Midbrain (tissue), 1 donor: ENCODE measurements around the gene FFAR1.
"Not testable (repeated sequence)": the region's sequence is repeated elsewhere in the genome, so short reads cannot be mapped to it uniquely, and the experiment has no call there.

Experiments used
- DNase-seq: peaks from one replicate; lab custom pipeline; 2025; lab: John Stamatoyannopoulos, UW

The FFAR1 gene

DNA sequence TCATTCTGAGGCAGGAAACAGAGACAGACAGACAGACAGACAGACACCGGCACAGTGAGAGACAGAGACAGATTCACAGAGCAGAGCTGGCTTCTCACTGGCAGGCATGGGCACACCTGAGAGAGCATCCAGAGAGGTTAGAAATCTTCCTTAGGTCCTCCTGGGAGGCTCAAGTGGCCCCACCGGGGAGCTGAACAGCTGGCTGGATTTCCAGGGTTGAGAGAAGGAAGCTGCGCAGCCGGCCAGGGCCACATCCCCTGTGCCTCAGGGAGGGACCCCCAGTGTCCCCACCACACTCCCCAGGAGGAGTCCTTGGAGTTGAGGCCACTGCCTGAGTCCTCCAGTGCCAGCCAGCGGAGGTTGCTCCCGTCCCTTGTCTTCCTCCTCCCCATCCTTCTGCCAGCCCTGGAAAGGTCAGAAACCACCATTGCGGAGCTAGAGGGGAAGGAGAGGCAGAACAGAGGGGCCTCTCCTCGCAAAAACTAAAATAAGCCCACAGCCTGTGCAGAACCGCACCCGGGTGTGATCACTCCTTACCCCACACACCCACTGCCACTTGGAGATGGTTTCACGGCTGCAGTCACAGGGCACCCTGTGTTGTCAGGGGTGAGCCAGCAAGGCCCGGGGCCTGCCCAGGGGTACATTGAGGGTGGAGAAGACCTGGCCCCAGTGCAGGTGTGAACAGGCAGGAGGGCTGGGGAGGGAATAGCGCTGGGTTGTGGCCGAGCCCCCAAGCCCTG lies 14.7 kb downstream of the FFAR1 start:
- no peak for DNase-seq

DNA sequence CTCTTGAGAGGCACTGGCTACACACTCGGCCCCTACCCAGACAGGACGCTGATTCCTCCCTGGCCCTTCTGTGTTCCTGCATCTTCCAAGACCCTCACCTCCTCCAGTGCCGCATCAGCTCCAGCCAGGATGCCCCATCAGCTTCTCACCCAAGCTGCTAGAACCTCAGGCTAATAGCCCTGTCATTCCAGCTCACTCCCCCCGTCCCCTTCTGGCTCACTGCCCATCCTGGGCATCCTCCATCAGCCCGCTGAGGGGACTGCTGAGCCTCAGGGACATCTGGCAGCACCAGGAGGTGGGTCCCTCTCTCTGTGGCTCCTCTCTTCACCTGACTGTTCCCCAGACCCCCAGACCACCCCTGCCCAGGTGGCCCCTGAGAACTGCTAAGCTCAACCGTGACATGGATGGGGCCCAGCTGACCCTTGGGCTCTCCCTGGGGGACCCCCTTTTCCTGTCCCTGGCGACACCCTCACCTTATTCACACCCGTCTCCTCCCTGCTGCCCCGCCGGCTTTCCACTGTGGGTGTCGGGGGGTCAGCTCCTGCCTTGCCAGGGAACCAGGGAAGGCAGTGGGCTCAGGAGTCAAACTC lies 15.4 kb downstream of the FFAR1 start:
- DNase-seq, result no peak

DNA sequence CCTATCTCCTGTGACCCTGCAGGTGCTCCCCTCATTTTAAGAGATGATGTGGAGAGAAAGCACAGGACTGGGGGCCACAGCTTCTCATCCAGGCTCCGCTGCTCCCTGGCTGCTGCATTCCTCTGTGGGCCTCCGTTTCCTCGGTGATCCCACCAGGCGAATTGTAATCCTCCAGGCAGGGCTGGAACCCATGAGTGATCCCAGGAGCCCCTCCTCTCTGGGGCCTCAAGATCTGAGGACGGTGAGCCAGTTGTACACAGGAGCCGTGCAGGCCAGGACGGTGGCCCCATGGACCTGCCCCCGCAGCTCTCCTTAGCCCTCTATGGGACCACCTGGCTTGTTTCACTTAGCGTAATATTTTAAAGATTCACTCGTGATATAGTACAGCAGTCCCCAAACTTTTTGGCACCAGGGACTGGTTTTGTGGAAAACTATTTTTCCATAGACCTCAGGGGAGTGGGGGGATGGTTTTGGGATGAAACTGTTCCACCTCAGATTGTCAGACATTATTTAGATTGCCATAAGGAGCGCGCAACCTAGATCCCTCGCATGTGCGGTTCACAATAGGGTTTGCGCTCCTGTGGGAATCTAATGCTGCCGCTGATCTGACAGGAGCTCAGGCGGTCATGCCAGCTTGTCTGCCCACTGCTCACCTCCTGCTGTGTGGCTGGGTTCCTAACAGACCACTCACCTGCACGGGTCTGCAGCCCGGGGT lies 16.2 kb downstream of the FFAR1 start:
- DNase-seq, result no peak

DNA sequence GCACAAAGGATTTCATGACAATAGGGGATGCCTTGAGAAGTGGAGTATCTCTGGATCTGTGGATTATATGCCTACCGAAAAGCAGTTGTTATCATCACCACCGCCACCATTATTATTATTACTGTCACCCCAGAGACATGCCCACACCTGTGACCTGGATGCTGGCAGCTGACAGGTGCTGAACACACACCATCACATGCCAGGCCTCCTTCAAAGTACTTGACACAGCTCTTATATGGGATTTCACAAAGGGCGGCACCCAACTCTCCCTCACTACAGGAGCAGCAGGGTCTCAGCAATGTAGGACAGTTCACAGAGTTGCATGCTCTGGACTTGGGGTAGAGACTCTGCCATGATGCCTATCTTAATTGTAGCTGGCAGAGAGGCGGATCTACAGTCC lies 17.6 kb downstream of the FFAR1 start:
- DNase-seq, result no peak

DNA sequence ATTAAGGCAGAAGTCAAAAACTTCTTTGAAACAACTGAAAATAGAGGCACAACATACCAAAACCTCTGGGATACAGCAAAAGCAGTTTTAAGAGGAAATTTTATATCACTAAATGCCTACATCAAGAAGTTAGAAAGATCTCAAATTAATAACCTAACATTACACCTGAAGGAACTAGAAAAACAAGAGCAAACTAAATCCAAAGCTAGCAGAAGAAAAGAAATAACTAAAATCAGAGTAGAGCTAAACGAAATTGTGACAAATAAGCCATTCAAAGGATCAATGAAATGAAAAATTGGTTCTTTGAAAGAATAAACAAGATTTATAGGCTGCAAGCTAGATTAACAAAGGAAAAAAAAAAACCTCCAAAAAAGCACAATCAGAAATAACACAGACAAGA lies 20.7 kb downstream of the FFAR1 start:
- DNase-seq, result no peak

DNA sequence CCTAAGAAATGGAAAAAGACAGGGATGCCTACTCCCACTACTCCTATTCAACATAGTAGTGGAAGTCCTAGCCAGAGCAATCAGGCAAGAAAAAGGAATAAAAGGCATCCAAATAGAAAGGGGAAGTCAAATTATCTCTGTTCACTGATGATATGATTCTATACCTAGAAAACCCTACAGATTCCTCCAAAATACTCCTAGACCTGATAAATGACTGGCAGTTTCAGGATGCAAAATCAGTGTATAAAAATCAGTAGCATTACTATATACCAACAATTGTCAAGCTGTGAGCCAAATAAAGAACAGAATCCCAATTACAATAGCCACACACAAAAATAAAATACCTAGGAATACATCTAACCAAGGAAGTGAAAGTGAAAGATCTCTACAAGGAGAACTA lies 21.8 kb downstream of the FFAR1 start:
- no peak for DNase-seq

DNA sequence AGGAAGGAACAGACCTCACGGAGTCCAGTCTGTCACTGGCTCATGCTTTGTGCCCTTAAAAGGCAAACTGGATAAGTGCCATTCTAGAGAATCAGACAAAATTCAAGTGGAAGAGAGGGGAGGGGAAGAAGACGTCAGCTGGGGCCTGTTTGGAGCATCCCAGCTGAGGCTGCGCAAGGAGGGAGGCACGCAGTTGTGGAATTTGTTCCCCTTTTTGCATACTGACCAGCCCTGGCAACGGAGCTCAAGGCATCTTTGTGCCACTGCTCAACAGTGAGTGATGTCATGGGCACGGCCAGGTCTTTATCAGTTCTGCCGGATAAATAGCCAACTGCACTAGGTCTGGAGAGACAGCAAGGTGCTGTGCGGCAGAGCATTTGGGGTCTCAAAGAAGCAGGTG lies 23.0 kb downstream of the FFAR1 start, which contains the start of gene GPR42:
Gene GPR42, plus strand, starts transcription at position 347 of the 400 bp plus-strand sequence. CDS start 292 bp downstream, outside the sequence.
- no peak for DNase-seq

DNA sequence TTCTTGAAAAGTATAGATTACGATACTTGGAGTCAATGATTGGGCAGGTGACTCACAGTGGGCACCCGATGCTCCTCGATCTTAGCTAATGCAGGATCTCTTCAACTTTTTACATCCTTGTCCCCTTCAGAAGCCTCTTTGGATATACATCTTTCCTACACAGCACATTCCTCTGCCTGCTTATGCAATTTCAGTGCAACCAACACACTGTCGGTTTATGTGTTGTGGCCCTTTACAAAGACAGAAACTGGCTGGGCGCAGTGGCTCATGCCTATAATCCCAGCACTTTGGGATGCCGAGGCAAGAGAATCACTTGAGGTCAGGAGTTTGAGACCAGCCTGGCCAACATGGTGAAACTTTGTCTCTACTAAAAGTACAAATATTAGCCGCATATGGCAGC lies 25.8 kb downstream of the FFAR1 start:
- DNase-seq, result no peak

DNA sequence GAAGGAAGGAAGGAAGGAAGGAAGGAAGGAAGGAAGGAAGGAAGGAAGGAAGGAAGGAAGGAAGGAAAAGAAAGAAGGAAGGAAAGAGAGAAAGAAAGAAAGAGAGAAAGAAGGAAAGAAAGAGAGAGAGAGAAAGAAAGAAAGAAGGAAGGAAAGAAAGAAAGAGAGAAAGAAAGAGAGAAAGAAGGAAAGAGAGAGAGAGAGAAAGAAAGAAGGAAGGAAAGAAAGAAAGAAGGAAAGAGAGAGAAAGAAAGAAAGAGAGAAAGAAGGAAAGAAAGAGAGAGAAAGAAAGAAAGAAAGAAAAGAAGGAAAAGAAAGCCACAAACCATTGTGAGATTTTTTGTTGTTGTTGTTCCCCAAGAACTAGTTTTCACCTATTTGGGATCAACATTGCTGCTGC lies 26.3 kb downstream of the FFAR1 start:
- DNase-seq, result not testable (repeated sequence)

DNA sequence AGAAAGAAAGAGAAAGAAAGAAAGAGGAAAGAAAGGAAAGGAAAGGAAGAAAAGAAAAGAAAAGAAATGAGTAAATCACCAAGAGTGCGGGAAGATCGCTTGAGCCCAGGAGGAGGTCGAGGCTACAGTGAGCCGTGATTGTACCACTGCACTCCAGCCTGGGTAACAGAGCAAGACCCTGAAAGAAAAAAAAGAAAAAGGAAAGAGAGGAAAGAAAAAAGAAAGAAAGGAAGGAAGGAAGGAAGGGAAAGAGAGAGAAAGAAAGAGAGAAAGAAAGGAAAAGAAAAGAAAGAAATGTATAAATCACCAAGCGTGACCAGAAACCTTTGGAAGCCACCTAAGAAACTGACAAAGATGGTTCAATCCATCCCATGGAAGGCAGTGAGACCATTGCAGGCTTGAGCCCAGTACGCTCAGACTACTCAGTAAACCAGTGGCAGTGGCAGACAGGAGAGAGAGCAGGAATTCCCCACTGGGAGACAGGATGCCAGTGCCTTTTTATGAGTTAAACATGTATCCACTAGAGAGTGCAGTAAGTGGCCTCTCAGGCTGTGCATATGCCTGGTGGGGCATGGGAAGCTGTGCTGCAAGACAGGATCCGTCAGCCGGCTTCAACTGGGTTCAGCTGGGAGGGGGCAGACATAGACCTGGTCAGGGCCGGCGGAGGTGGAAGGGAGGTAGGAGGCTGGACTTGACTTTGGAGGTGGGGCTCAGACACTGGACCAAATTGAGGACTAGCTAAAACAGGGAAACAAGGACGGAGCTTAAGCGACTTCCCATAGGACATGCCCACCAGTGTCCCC lies 28.0 kb downstream of the FFAR1 start:
- no peak for DNase-seq

DNA sequence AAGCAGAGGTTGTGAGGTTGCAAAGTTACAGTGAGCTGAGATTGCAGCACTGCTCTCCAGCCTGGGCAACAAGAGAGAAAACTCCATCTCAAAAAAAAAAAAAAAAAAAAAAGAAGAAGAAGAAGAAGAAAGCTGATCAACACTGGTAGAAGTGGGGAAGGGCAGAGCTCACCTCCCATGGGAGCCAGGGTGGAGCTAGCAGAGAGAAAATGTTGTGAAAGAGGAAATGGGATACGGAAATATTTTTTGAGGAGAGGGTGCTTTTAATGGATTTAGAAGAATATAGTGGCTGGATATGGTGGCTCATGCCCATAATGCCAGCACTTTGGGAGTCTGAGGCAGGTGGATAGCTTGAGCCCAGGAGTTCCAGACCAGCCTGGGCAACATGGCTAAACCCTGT lies 30.0 kb downstream of the FFAR1 start:
- no peak for DNase-seq

DNA sequence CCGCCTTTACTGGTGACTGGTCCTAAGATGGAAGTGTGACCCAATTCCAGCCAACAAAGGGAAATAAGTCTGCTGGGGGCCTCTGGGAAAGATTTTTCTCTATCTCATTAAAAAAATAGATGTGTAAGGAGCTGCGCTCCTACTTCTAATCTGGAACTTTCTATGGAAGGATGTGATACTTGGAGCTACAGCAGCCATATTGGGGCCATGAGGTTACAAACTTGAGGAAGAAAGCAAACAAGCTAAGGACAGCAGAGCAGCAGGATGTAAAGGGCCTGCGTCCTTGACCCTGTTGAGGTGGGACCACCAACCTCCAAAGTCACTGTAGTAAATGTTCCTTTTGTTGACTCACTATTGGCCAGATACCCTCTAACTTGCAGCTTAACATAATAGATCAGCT lies 30.7 kb downstream of the FFAR1 start:
- DNase-seq, result no peak

DNA sequence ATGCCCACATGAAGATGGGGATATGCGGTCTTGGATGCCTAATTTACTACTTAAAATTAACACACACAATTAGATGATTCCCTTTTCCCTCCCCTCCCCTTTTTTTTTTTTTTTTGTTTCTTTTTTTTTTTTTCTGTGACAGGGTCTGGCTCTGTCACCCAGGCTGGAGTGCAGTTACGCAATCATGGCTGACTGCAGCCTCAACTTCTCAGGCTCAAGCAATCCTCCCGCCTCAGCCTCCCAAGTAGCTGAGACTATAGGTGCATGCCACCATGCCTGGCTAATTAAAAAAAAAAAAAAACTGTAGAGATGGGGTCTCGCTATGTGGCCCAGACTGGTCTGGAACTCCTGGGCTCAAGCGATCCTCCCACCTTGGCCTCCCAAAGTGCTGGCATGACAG lies 31.8 kb downstream of the FFAR1 start:
- DNase-seq, result not testable (repeated sequence)

DNA sequence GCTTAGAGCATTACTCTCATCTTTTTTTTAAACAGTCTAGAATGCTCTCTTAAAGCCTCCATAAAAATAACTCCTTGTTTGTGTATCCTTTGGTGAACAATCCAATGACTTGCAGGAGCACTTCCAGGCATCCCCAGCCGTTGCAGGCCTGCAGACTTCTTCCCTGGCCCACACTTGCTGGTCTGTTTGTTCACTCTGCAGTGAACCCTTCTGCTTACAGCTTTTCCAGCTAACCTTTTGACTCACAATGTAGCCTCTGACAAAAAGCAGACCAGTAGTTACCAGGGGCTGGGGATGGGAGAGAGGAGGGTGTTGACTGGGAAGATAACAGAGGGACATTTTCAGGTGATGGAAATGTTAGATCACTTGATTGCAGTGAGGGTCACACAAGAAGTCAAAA lies 32.3 kb downstream of the FFAR1 start:
- DNase-seq, result no peak

DNA sequence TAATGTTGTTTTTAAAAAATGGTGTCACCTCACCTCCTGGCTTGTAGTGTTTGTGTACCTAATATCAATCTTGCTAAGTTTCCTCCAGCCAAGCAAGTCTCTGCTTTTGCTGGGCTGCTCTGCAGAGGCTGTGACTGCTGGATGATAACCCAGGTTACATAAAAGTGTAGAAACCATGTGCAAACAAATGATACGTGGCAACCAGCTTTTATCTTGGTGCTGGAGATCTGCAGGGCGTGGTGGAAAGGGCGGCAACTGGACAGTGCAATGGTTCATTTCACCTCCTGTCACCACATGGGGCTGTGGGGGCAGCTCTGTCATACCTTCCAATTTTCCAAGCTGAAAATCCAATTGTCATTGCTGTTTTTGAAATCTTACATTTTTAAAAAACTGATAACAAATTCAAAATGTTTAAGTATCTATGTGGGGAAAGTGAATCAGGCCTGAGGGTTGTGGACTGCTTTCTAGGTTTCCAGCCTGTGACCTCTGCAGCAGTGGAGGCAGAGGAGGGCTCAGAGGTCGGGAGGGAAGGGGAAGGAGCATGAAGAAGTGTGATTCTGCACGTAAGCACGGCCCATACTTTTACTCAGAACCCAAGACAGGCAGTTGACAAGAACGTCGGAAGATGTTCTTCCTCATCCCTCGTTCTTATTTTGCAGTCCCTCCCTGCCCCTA lies 32.9 kb downstream of the FFAR1 start:
- no peak for DNase-seq

DNA sequence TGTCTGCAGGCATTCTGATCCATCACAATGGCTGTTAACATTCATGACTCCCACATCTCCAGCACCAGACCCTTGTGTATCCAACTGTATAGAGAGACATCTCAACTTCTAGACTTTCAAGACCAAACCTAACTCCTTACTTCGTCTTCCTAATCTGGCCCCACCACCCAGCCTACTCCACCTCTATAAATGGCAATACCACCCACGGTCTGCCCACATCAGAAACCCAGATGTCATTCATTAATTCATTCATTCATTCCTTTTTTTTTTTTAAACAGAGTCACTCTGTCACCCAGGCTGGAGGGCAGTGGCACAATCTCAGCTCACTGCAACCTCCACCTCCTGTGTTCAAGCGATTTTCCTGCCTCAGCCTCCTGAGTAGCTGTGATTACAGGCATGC lies 33.6 kb downstream of the FFAR1 start:
- DNase-seq, result no peak

DNA sequence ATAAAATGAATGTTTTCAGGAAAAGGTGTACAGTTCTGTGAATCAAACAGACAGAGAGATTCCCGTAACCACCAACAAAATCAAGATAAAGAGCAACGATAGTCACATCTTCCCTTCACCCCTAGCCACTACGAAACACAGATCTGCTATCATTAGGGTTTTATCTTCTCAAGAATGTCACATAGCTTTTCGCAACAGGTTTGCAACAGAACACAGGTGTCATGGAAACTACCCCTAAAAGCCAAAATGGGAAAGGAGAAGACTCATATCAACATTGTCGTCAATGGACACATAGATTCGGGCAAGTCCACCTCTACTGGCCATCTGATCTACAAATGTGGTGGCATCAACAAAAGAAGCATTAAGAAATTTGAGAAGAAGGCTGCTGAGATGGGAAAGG lies 34.2 kb downstream of the FFAR1 start:
- DNase-seq, result no peak

DNA sequence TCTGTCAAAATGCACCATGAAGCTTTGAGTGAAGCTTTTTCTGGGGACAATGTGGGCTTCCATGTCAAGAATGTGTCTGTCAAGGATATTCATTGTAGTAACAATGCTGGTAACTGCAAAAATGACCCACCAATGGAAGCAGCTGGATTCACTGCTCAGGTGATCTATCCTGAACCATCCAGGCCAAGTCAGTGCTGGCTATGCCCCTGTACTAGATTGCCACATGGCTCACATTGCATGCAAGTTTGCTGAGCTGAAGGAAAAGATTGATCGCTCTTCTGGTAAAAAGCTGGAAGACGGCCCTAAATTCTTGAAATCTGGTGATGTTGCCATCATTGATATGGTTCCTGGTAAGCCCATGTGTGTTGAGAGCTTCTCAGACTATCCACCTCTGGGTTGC lies 35.8 kb downstream of the FFAR1 start:
- DNase-seq, result no peak

DNA sequence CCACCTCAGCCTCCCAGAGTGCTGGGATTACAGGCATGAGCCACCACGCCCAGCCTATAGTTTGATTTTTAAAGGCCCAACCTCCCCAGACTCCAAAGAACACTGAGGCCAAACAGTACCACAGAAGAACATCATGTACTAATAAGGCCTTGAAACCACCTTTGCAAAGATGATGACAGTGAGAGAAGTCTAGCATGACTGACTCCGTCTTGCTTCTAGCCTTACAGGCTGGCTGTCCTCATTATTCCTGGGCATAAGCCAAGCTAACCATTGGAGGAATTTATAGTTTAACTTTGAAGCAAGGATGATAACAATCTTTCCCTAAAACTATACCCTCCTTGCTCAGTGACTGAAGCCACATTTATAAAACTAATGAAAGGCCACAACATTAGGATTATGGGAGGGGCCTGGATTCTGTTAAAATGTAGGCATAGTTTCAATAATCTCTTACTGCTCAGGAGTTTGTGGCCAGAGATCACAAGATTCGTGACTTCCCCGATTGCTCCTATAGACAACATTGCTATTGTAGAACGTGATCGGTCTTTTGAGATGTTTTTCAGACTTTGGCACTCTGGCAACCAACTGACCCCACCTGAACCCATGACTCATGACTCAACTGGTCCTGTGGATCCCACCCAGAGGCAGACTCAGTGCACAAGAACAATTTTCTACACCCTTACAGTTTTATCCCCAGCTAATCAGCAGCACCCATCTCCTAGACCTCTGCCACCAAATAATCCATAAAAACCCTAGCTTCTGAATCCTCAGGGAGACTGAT lies 40.8 kb downstream of the FFAR1 start:
- DNase-seq, result no peak

DNA sequence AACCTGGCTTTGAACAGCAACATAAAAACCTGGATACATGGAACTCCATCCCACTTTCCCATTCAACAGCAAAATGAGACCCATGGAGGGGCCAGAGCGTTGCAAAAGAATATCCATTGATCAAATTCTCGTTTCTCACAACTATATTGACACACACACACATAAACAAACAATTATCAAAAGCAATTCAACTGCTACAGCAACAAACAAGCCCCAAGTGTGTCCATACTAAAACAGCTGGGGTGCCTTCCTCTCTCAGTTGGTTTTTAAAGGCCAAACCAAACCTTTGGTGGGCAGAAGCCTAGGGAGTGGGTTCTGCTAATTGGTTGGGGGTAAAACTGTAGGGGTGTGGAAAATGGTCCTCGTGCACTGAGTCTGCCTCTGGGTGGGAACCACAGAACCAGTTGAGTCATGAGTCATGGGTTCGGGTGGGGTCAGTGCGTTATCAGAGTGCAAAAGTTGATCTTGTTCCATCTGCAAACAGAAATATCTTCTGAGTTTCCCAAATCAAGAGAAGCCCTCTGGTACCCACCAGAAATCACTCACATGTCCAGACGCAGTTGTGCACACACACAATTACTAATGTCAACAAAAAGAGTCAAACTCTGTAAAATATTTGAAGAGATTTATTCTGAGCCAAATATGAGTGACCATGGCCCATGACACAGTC lies 41.6 kb downstream of the FFAR1 start:
- no peak for DNase-seq
